IPS-NIHi11 (cell line): ENCODE data around the gene ARHGAP19.

Experiments used
- DNase-seq: peaks from one replicate; pipeline ENCODE4 v3.0.0; 2012; ENCODE audit warnings: mixed read lengths, low spot score

The ARHGAP19 gene

DNA sequence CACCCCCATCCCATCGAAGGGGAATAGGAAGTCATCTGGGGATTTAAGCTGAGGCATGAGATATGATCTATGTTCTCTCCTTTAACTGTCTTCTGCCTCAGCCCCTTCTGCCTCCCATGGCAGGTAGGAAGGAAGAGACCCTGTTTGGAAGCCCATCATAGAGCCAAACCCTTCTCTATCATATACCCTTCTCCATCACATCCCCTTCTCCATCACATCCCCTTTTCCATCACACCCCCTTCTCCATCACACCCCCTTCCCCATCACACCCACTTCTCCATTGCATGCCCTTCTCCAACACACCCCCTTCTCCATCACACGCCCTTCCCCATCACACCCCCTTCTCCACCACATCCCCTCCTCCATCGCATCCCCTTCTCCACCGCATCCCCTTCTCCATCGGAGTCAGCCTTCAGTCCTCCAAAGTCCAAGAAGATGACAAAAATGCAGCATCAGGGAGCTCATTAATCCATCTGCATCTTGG is 99.4 kb downstream of the ARHGAP19 start:
- no peak for DNase-seq

DNA sequence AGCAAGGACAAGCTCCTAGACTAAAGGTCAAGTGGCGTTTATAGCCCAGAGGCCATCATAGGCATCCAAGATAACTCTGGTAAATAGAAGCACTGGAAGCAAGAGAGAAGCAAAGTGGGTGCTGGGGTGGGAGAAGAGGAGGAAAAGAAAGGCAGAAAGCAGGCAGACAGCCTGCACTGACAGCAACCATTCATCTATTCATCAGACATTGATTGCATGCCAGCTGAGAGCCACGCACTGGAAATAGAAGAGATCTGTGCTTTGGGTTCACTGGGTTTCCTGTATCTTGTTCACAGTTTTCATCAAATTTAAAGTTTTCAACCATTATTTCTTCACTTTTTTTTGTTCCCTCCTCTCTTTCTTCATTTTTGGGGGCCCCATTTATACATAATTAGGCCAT is 102.0 kb downstream of the ARHGAP19 start:
- DNase-seq: no peak

DNA sequence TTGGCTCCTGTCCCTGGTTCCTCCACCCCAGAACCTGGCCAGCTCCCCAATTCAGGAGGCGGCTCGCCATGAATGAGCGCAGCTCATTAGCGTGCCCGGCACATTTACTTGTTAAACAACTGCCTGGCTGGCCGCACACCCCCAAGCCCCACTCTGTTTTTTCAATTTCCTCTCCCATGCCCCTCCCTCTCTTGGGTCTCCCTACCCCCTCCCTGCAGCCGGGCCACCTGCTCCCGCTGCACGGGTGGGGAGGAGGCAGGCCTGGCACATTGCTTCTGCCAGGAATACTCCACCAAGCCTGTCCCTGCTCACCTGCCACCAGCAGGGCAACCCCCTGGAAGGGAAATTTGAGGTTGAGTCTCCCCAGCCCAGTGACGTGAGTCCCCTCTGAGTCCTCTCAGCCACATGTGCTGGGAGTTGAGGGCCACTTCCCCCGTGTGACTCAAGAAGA is 104.2 kb downstream of the ARHGAP19 start:
- DNase-seq: no peak

DNA sequence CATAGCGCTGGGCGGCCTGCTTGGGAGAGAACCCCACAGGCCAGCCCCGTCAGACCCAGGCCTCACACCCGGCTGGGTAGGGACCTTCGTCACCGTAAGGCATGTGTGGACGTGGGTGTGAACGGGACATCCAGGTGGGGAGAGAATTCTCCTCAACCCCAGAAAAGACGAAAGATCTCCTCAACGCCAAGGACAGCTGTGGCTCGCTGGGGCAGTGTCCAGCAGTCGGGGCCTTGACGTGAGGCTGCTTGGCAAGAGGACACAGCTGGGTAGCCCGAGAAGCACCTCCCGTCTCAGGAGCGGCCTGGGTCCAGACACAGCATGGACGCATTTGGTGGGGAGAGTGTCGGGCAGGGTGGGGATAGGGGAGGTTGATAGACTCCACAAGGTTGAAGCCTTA is 105.5 kb downstream of the ARHGAP19 start:
- DNase-seq: no peak

DNA sequence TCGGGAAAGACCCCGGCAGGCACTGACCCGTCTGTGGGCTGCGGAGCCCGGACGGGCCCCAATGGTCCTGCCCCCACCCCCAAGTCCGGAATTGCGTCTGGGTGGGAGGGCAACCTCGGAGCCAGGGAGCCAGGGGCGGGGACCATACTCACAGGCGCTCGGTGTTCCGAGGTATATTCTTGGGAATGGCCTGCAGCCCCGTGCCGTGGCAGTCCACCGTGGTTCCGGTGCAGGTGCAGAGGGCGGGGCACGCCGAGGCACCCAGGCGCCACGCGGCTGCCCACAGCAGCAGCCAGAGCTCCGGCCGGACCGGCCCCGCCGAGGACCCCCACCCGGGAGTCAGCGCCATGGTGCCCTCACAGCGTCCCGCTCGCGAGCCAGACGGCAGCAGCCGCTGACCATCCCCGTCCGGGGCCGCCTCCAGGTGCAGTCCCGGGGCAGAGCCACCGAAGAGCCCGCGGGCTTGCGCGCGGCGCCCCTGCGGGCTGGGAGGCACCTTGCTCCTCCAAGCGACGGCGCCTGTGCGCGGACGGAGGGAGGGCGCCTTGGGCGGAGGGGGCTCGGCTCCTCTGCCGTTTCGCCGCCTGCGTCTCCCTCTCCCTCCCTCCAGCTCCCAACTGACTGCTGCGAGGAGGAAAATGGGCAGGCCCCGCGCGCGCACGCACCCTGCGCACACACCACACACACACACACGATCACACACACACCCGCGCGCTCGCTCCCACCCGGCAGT is 106.9 kb downstream of the ARHGAP19 start, which contains the start of gene SLIT1:
TSS of gene SLIT1 (minus strand) at position 634 of the 733 bp plus-strand sequence. CDS start at position 349, 285 bp downstream.
- DNase-seq: peak; percentile 74

DNA sequence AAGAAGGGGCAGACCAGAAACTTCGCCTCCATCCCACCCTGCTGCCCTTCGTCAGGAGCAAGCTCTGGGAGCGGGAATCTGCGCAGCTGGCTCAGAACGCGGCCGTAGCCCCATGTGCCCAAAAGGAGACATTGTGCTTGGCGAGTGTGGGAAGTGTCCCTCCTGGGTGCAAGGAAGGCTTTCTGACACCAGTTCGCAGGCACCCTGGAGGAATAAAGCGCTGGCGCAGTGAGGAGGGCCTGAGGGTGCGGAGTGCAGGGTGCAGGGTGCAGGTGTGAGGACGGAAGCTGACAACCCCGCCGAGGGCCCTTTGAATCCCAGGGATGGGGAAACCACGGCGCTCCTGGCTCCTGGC is 107.5 kb downstream of the ARHGAP19 start:
- DNase-seq: no peak

DNA sequence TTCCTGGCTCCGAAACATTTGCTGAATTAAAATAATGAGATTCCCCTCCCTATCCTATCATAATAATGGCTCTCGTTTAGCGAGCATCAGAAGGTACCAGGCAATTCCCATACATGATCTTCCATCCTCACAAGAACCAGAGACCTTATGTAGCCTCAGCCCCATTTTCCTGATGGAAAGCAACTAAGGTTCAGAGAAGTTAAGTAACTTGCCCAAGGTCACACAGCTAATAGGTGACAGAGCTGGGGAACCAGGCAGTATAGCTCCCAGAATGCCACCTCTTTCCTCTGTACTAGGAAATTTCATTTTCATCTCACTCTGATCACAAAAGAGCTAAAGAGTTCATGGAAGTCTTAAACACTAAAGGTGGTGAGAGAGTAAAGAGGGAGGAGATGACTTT is 109.1 kb downstream of the ARHGAP19 start:
- DNase-seq: no peak

DNA sequence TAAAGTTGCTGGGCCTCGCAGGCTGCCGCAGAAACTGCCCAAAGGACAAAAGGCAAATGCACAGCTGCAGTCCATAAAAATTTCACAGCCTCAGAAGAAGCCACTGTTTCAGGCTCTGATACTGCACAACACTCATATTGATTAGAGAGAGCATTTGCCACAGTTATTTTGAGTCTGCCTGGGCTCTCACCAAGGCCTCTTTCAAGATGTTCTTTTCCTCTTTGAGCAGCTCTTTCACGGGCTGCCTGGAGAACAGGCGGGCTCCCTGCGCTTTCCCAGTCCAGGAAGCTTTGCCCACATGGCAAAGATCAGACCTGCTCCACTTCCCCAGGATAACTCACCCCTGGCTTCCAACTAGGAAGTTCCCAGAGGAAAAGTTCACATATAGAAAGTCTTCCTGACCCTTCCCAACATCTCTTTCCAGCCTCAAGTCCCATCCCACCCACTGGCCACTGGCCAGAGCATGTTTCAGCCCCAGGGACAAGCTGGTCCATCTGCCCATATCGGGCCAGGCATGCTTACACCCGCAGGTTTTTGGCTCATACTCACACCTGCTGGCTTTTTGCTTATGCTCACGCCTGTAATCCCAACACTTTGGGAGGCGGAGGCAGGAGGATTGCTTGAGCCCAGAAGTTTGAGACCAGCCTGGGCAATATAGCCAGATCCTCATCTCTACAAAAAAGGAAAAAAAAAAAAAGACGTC is 110.0 kb downstream of the ARHGAP19 start:
- DNase-seq: no peak

DNA sequence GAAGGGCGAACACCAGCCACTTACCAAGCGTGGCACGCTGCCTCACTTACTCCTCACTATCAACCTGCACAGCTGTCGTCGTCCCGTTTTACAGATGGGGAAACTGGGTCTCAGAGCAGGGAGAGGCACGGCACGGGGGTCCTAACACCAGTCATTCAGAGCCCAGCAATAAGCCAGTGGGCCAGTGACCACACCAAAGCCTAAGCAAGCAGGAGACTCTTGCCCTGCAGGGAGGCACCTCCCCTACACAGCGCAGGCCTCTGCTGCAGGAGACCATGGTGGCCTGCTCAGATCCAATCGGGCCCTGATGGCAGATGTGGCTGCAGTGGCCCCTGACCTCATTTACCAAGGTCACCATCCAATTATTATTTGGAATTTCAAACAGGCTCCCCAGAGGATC is 111.5 kb downstream of the ARHGAP19 start:
- no peak for DNase-seq

DNA sequence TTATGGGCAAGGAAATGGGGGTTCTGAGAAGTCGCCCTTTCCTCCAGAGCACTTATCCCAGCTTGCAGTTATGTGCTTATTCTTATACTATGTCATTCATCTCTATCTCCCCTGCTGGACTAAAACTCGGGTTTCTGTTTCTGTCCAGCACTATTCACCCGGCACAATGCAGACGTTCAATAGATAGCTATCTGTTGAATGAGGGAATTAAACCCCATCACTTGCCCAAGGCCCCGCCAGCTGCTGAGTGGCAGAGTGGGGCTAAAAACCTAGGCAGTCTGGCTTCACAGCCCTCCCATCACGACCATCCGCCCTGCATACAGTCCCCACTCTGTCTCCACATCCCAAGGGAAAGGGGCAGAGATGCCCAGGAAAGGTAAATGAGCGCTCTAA is 112.1 kb downstream of the ARHGAP19 start:
- no peak for DNase-seq

DNA sequence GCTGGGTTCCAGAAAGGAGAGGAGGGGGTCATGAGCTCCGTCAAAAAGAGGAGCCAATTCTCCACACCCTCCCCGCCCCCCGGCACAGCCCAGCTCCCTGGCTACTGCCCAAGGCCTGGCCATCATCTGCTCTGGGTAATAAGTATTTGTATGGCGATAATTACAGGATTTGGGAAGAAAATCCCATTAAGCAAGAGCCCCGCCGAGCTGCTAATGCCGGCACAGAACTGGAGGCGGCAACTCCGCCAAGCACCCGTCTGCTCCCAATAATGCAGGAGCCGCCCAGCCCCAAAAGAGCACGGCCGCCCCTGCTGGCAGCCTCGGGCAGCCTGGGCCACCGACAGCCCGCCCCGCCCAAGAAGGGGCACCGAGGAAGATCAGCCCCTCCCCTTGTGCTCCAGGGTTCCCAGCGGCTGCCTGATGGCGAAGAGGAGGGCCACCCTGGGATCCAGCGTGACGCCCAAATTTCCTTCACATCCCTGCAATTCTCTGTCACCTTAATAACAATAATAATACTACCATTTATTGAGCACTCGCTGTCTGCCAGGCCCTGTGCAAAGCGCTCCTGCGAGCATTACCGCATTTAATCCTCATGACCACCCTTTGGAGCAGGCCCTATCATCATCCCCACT is 112.6 kb downstream of the ARHGAP19 start:
- peak; percentile 90 for DNase-seq

DNA sequence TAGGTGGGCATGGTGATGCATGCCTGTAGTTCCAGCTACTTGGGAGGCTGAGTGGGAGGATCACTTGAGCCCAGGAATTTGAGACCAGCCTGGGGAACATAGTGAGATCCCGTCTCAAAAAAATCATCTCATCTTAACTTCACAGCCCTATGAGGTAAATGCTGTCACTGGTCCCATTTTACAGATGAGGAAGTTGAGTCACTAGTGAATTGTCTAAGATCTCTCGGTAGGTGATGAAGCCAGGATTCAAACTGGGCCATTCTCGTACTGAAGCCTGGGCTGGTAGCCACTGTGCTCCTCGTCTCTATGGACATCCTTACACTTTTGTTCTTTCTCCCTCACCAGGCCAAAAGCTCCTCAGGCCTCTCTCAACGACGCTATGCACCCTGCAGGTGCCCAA is 113.1 kb downstream of the ARHGAP19 start:
- DNase-seq: no peak

DNA sequence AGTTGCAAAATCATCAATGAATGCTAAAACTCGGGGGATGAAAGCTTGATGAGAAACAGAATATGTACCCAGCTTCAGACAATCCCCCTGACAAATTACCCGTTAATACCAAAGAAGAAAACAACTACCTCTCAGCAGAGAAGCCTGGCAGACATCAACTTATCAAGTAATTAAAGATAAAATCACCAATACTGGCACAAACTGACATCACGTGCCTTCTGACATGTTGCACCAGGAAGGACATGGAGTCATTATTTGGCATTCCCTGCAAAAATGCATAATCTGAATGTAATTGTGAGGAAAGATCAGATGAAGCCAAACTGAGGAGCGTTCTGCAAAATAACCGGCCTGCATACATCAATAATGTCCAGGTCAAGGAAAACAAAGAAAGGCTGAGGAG is 114.4 kb downstream of the ARHGAP19 start:
- DNase-seq: no peak

DNA sequence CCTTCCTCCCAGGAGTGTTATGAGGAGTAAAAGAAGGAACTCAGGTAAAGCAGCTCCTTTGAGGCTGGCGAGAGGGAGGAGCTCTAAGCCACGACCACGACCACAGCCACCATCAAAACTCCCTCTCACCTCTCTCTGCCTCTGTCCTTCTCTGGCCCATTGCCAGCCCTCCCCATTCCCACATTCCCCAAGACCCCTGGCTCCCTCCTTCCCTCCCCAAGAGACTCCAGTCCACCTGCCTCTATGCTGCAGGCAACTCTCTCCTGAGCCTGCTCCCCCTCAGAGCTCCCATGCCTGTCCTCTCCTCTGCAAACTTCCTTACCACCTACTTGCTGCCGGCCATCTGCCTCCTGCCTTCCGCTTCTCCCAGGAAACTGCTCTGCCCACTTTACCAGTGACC is 116.2 kb downstream of the ARHGAP19 start:
- no peak for DNase-seq

DNA sequence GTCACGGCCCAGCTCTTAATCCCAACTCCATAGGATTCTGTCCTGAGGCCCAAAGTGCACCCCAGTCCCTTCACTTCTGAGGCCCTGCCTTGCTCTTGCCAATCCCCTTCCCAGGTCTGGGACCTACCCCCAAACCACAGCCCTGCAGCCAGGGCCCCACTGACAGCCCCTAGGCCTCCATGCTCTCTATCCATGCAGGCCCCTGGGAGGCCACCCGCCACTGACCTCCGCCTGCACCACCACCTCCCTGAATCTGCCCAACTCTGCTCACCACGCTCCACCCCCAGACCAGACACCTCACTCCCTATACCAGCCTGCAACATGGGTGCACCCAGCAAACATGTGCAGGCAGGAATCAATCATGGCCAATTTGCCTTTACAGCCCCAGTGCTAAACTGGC is 116.9 kb downstream of the ARHGAP19 start:
- DNase-seq: no peak

DNA sequence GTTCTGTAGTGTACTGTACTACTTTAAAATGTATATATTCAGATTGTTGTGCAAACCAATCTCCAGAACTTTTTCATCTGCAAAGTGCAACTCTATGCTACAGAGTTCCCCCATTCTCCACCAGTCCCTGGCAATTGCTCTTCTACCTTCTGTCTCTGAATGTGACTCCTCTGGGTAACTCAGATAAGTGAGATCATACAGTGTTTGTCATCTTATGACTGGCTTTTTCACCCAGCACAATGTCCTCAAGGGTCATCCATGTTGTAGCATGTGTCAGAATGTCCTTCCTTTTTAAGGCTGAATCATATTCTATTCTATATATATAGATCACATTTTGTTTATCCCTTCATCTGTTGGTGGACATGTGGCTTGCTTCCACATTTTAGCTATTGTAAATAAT is 117.5 kb downstream of the ARHGAP19 start:
- no peak for DNase-seq

DNA sequence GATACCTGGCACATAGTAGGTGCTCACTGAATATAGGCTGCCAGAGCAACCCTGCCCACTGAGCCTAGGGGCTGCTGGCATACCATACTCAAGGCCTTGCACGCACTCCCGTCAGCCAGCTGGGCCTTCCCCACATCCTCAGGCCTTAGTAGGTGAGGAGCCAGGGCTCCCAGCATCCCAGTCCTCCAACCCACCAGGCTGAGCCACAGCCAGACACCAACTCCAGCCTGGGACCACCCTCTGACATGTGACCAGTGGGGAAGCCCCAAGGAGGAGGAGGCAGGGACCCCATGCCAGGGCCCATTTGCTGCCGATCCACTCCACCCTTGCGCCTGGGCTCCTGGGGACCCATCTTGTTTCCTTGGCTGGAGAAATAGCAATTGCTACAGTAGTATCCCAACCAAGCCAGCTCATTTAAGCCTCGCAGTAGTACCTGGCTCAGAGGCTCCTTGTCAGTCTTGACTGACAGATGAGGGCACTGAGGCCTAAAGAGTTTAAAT is 118.1 kb downstream of the ARHGAP19 start:
- DNase-seq: no peak

DNA sequence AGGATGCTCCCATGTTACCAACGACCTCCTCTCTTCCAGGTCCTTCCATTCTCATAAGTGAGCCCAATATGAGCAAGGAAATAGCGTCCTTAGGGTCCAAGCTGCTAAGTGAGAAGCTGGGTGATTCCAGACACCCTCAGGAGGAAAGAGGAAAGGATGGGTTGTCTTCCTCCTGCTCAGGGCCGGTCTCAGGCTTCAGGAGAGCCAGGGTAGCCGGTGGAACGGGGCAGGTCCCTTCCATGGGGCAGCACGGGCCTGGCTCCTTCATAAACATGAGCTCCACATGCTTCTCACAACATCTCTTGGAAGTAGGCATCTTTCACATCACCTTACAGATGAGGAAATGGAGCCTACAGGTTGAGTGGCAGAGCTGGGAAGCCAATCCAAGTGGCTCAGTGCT is 119.4 kb downstream of the ARHGAP19 start:
- no peak for DNase-seq
